OCI-LY1 (cell line): ENCODE measurements around the gene BASP1.

Source experiments
- H2AFZ ChIP-seq: fragments of 200-600 bp; sonication (generic), shearing (Covaris generic); 2 replicates; pipeline ENCODE4 v1.6.0; 2014; ENCODE audit warnings: antibody characterized with exemption, mild to moderate bottlenecking, low read length
- H3F3A ChIP-seq: fragments of 200-600 bp; sonication (generic), shearing (Covaris generic); 2 replicates; pipeline ENCODE4 v1.6.0; 2014; ENCODE audit warnings: mild to moderate bottlenecking, antibody characterized with exemption, low read length, moderate library complexity; ENCODE audit not compliant: insufficient read depth
- H3K27ac ChIP-seq: fragments of 200-600 bp; sonication (generic); 2 replicates; pipeline ENCODE4 v1.5.1; 2014; ENCODE audit warnings: low read length, mixed run types, mild to moderate bottlenecking, low read depth; ENCODE audit not compliant: poor library complexity, severe bottlenecking
- H3K27me3 ChIP-seq: fragments of 200-600 bp; sonication (generic); 2 replicates; pipeline ENCODE4 v1.6.0; 2014; ENCODE audit warnings: antibody characterized with exemption, mild to moderate bottlenecking, low read length, moderate library complexity; ENCODE audit not compliant: insufficient read depth
- H3K36me3 ChIP-seq: fragments of 200-600 bp; sonication (generic); 2 replicates; pipeline ENCODE4 v1.6.1; 2014; ENCODE audit warnings: mild to moderate bottlenecking, antibody characterized with exemption, low read length, moderate library complexity, mixed read lengths; ENCODE audit not compliant: insufficient read depth
- H3K4me1 ChIP-seq: fragments of 200-600 bp; sonication (generic); 2 replicates; pipeline ENCODE4 v1.5.1; 2014; ENCODE audit warnings: mild to moderate bottlenecking, low read length, moderate library complexity; ENCODE audit not compliant: insufficient read depth, severe bottlenecking
- H3K4me2 ChIP-seq: fragments of 200-600 bp; sonication (generic), shearing (Covaris generic); 2 replicates; pipeline ENCODE4 v1.6.1; 2014; ENCODE audit warnings: low read length
- H3K4me3 ChIP-seq: fragments of 200-600 bp; sonication (generic); 2 replicates; pipeline ENCODE4 v1.5.1; 2014; ENCODE audit warnings: low read length, low read depth, mild to moderate bottlenecking, mixed read lengths; ENCODE audit not compliant: poor library complexity, severe bottlenecking
- H3K79me2 ChIP-seq: fragments of 200-600 bp; shearing (Covaris generic); 2 replicates; pipeline ENCODE4 v1.6.1; 2016; ENCODE audit warnings: mixed run types, low read length, mixed read lengths; ENCODE audit not compliant: insufficient read depth
- H3K9ac ChIP-seq: fragments of 200-600 bp; sonication (generic), shearing (Covaris generic); 2 replicates; pipeline ENCODE4 v1.6.1; 2014; ENCODE audit warnings: mild to moderate bottlenecking, low read length, mixed read lengths
- H3K9me2 ChIP-seq: fragments of 200-600 bp; sonication (generic), shearing (Covaris generic); 2 replicates; pipeline ENCODE4 v1.6.1; 2014; ENCODE audit warnings: low read depth, mild to moderate bottlenecking, low read length, mixed read lengths
- H3K9me3 ChIP-seq: fragments of 200-600 bp; shearing (Covaris generic); 2 replicates; pipeline ENCODE4 v1.6.1; 2014; ENCODE audit warnings: low read length, mixed read lengths
- H4K20me1 ChIP-seq: fragments of 200-600 bp; sonication (generic), shearing (Covaris generic); 2 replicates; pipeline ENCODE4 v1.6.0; 2016; ENCODE audit warnings: mild to moderate bottlenecking, low read length; ENCODE audit not compliant: insufficient read depth
- CTCF ChIP-seq: fragments of 200-600 bp; sonication (generic), shearing (Covaris generic); IDR thresholded peaks from 2 replicates; pipeline ENCODE4 v1.5.1; 2017; ENCODE audit warnings: mild to moderate bottlenecking, antibody characterized with exemption, low read length, moderate library complexity, mixed read lengths
- EZH2 ChIP-seq: fragments of 200-600 bp; sonication (generic), shearing (Covaris generic); IDR thresholded peaks from 2 replicates; pipeline ENCODE4 v1.8.0; 2017; ENCODE audit warnings: borderline replicate concordance, mixed run types, mild to moderate bottlenecking, antibody characterized with exemption, low read length, moderate library complexity, mixed read lengths

BASP1 gene

GRCh38 chr5:17187011-17187785 is 30.2 kb upstream of the BASP1 start:
- Histone ChIP-seq H3K27ac (no peak overlapping the region), H3K4me3 (no peak overlapping the region), H3K9me2 (no peaks in the 10 kb centered on the region), H3K9me3 (no peaks in the 10 kb centered on the region), H3K27me3 (no peaks in the 10 kb centered on the region), H3K36me3 (no peaks in the 10 kb centered on the region), H3F3A (no peaks in the 10 kb centered on the region), H3K4me1 (no peaks in the 10 kb centered on the region), H3K79me2 (no peaks in the 10 kb centered on the region), H3K9ac (no peak overlapping the region), H4K20me1 (no peaks in the 10 kb centered on the region), H3K4me2 (no peak overlapping the region), H2AFZ (no peak overlapping the region)
- no peak for TF ChIP-seq EZH2
- no peak for TF ChIP-seq CTCF

GRCh38 chr5:17187786-17188170 is 29.7 kb upstream of the BASP1 start:
- Histone ChIP-seq H3K9me2 (no peaks in the 10 kb centered on the region), H3K4me2 (no peak overlapping the region), H3K27ac (no peak overlapping the region), H3K4me3 (no peak overlapping the region), H3K9ac (no peak overlapping the region), H3K36me3 (no peaks in the 10 kb centered on the region), H3K79me2 (no peaks in the 10 kb centered on the region), H3K9me3 (no peaks in the 10 kb centered on the region), H4K20me1 (no peaks in the 10 kb centered on the region), H3K4me1 (no peaks in the 10 kb centered on the region), H2AFZ (no peak overlapping the region), H3F3A (no peaks in the 10 kb centered on the region), H3K27me3 (no peaks in the 10 kb centered on the region)
- TF ChIP-seq CTCF (no peak), EZH2 (no peak)

GRCh38 chr5:17189381-17190036 is 27.9 kb upstream of the BASP1 start:
- Histone ChIP-seq H3K4me3 (no peak overlapping the region), H3K9me3 (no peaks in the 10 kb centered on the region), H3K9me2 (no peaks in the 10 kb centered on the region), H3K79me2 (no peaks in the 10 kb centered on the region), H3K27me3 (no peaks in the 10 kb centered on the region), H3K9ac (no peak overlapping the region), H3K36me3 (no peaks in the 10 kb centered on the region), H4K20me1 (no peaks in the 10 kb centered on the region), H3K4me1 (no peaks in the 10 kb centered on the region), H2AFZ (no peak overlapping the region), H3F3A (no peaks in the 10 kb centered on the region), H3K27ac (no peak overlapping the region), H3K4me2 (no peak overlapping the region)
- no peak for TF ChIP-seq EZH2
- peak; percentile 93 for TF ChIP-seq CTCF
